Activated effector memory CD4-positive, alpha-beta T cell treated with Interleukin-2 at 50 U/mL for 16 hours (primary cell): ENCODE results near the gene INPP4A.
A peak's percentile ranks its signal among the peaks of the same experiment; 100 is the strongest.

Source experiments
- DNase-seq: peaks from one replicate; pipeline ENCODE4 v3.0.0-alpha.2; 2020

INPP4A gene

DNA sequence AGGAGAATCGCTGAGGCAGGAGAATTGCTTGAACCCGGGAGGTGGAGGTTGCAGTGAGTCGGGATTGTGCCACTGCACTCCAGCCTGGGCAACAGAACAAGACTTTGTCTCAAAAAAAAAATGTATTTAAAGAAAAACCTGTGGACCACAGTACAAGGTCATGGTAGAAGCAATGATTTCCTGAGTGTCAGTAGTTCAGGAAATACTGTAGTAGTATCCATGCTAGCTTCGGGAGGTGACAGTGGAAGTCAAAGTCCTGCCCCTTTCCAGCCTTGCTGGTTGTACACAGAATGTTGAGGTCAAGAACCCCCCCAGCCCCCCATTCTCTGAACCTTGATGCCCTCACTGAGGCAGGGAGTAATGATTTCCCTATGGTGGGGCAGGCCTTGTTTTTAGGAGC is 56.6 kb downstream of the INPP4A start:
- no peak for DNase-seq

GRCh38 chr2:98501876-98502275 is 57.2 kb downstream of the INPP4A start:
- DNase-seq: no peak

DNA sequence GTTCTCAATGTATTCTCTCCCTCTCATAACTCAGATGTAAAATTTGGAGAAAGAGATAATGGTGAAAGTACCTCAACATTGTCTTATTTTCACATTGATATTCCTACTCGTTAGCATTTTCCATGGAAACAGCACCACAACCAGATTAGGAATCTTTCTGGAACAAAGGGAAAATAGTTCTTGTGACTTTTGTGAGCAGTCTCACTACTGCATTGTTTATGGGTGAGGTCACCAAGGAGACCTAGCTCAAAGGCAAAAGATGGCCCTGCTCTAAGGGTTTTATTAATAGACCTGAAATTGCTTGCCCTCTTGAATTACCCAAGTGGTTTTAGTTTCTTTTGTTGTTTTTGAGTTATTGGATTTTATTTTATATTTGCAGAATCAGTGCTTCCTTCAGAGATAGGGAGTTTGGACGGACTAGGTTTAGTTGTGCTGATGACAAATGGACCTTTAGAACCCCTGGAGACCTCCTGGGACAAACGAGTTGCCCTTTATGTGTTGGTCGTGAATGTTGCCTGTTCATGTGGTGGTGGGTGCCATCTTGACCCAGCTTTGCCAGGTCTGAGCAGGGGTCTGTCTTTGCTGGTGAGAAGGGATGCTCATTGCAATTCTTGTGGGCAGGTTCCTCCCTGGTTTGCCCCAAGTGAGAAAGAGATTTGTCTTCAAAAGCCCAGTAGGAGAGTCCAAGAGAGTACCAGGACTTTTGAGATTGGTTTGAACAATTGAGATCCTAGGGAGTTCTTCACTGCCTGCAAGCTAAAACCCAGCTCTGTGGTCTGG is 58.1 kb downstream of the INPP4A start:
- no peak for DNase-seq

- no peak for DNase-seq
Observed at GRCh38 chr2:98503481-98504105, 58.9 kb downstream of the INPP4A start.

DNA sequence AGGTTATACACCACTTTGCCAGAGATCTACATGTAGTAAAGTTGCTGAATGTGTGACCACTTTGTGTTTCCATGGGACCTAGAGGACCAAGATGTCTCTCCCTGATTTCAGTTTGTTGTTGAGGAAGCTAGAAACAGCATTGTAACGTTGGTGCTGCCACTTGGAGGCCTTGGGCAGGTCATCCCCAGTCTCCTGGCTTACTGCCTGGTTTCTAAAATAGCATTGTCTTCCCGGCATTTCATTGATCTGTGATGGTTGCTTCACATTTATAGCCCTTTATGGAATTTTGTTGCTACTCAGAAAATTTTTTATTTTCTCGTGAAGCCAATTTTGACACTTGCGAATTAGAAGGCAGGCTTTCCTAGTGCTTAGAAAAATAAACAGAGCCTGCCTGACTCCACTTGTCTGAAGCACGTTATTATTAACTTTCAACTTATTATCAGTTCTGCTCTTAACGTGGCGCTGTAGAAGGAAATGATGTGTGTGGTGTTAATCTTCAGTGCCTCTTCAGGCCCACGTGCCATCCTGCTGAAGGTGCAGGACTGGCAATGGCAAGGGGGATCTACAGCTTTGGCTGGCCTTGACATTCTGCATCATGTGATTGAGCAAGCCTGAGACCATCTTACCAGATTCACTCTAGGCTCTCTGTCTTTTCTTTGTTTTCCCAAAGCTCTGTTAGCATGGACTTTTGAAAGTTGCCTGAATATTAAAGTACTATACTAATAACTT is 59.9 kb downstream of the INPP4A start:
- no peak for DNase-seq

DNA sequence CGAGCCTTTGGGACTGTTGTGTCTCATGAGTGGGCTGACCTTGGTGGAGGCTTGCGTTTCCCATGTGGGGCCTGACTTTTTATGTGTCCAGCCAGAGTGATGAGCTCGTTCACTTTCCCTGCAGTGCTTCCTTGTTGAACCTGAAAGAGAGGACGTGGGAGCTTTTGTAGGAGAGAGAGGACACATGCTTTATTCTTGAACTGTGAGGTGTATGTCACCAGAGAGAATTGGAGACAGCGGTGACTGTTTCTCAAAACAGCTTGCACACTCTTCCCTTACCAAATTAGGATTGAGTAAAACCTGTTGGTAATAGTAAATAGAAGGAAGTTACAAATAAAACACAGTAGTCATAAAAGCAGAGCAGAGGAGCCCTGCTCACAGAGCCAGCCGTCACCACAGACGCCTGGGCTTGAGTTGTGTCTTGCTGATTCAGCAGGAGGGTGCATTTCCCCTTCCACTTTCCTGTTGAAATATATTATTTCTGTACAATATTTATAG is 60.7 kb downstream of the INPP4A start:
- DNase-seq: no peak

DNA sequence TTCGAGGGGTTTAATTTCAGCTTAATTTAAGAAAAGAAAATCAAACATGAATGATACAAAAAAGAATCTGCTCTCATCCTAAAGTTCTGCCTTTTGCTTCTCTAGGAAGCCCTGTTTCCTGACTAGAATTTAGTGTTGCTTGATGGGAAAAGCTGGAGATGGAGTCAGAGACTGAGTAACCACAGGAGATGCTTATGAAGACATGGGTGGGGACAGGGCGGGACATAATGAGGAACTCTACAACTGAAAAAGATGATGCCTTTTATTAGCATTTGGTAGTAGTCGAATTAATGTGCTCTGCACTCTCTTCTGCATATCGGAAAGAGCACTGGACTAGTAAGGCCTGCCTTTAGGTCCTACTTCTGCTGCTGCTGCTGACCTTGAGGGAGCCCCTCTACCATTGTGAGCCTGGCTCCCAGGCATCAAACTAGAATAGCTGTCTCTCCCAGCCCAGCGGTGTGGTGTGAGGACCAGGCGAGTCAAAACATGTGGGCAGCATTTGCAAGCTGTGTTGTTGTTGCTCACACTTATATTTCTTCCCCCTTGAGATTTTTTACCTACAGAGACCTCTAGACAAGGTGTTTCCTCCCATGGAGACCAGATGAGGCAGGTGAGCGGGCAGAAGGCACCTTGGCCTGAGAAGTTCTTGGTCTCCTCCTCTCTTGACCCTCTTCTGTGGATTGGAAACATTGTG is 61.5 kb downstream of the INPP4A start:
- DNase-seq: no peak

DNA sequence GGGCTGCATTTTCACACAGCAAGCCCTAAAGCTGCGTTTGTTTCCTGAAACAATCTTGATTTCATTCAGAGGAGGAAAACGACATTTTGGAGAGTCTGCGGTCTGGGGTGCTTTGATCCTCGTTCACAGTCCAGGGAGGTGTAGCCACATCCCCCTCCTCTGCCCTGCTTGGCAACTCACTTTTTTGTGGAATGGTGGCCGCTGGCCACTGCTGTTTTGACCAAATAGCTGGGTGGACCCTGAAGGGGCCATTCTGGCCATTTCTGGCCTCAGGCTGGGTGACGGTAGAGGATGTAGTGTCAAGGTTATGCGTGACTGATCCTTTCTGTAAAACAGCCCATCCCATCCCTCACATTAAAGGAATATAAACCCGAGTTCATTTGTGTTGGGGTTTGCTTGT is 62.2 kb downstream of the INPP4A start:
- no peak for DNase-seq

- no peak for DNase-seq
Observed at GRCh38 chr2:98507461-98507860, 62.8 kb downstream of the INPP4A start.

DNA sequence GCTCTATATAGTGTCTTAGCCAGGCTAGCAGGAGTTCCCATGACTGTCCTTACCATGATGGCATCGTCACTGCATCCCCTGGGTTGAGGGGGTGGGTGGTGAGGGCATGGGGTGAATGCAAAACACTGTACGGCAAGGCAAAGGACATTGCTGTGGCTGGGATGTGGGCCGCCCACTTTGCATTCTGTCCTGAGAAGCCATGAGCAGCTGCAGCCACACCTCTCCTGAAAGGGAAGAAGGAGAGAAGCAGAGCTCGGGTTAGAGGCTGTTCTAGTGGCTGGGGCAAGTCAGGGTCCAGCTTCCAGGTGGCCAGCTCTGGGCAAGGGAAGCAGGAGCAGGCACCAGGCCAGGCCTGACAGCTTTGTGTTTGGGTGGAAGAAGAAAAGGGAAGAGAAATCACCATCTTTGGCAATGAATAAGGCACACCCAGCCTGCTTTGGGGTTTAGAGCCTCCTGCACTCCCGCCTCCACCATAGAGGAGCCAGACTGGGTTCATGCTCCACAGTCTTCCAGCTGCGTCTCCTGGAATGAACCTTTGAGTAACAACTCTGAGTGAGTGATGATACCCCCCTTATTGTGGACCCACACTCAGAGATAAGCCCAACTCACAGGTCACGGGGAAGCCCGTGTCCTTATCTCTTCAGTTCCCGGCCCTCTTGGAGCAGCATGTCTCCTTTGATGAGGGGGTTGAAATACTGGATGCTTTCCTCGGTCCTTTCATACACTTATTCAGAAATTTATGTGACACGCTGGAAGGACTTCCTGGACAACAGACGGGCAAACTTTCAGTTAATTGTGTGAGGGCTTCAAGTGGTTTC is 63.4 kb downstream of the INPP4A start:
- no peak for DNase-seq

DNA sequence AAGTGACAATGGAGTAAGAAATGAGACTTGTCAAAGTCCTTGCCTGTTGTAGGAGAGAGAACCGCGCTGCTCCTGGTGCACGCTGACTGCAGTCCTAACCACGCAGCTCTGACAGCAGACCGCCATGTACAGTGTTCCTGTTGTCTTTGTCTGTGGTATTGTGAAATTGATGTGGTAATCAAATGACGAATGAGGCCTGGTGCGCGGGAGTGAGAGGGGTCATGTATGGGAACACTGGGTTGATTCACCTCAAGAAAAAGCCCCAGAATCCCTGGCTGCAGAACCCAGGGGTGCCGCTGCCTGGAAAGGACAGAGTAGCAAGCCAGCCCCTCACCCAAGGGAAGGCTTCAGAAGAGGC is 64.0 kb downstream of the INPP4A start:
- peak; percentile 15 for DNase-seq

- DNase-seq: no peak
Observed at GRCh38 chr2:98509542-98510321, 65.1 kb downstream of the INPP4A start.

GRCh38 chr2:98510322-98510662 is 65.6 kb downstream of the INPP4A start:
- no peak for DNase-seq

- DNase-seq: no peak
Observed at GRCh38 chr2:98511981-98512380, 67.3 kb downstream of the INPP4A start.

GRCh38 chr2:98512699-98513098 is 68.0 kb downstream of the INPP4A start:
- DNase-seq: no peak

DNA sequence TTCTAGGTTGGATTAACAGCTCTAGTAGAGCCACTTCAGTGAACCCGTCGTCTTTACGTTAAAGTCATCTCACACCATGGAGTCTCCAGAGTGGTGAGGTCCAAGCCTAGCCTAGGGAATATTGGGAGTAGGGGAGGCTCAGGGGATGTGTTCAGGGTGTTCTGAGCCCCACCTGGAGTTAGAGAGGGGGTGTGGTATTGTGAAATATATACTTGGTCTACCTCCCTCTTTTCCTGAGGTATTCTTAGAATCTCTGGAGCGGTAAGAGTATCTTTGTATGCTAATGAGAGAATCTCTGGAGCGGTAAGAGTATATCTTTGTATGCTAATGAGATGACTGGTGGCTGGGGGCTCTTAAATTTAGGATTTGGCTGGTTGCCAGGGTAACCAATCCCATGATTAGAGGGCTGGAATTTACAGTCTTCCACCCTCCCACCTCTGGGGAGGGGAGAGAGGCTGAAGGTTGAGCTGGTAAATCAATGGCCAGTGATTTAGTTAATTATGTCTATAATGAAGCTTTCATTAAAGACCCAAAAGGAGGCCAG is 69.5 kb downstream of the INPP4A start:
- no peak for DNase-seq

GRCh38 chr2:98514879-98515249 is 70.2 kb downstream of the INPP4A start:
- DNase-seq: no peak

DNA sequence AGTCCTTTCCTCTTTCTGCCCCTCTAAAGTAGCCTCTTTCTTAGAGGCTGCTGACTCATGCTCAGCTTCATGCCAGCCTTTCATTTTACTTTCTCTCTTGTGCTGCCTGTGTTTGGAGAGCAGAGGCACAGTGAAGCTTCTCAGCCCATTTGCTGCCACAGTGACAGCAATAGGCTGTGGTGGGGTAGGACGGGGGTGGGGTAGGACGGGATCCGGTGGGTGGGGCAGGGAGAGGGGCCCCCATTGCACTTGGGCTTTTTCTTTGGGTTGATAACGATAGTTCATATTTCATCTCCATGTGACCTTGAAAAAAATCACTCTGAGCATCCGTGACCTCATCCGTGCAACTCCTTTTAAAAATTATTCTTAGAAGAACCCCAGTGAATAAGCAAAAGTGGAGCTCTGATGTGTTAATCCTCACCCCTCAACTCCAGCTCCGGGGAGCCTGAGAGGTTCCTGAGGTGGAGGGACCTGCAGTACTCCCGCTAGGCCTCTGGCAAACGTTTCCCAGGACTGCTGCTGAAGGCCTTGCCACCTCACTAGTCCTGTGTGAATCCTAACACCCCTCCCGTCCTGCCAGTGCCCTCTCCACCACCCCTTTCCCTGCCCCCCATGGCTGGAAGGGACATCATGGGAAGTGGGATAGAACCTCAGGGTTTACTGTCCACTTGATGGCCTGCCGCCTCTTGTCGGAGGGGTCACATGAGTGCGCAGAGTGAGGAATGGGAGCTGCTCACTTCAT is 70.8 kb downstream of the INPP4A start:
- DNase-seq: no peak

DNA sequence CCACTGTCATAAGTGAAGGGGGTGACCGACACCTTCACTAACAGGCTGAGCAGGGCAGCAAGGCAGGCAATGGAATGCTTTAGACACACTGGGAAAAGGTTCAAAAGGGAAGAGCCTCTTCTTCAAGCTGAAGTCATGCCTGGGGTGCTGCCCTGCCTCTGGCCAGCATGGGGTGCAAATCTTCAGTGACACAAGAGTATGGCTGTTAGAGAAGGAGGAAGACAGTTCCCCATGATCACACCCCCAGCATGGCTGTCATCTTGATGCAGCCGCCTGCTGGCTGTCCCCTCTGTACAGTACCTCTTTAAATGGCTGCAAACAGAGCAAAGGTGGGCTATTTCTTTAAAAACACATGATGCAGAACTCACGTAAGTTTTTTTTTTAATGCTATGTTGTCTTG is 71.9 kb downstream of the INPP4A start:
- no peak for DNase-seq

GRCh38 chr2:98517636-98518035 is 73.0 kb downstream of the INPP4A start:
- no peak for DNase-seq

DNA sequence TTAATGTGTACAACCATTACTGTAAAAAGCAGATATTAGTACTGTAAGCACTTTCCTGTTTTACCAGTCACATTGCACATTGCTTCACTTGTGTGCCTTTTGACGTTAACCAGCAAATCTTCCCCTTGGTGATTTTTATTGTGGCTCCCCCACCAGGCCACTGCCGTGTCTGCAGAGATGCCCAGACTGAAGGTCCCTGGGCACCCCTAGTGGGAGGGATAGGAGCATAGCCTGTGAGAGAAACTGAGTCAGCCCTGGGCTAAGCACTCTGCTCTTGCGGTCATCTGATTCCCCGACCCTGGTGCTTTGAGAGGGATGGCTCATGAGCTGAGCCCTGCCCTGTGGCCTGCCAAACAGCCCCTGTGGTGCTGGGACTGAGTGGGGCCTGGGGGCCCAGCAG is 73.4 kb downstream of the INPP4A start:
- peak; percentile 39 for DNase-seq
